KMS-11 (cell line): Measurements from ENCODE around the gene PPP1R1A.

Experiments
- H2AFZ ChIP-seq: fragments of 200-600 bp; sonication (generic); 2 replicates; pipeline ENCODE4 v1.6.1; 2016; ENCODE audit warnings: antibody characterized with exemption, mixed run types, low read depth
- H3K27ac ChIP-seq: fragments of 200-600 bp; sonication (generic); 2 replicates; pipeline ENCODE4 v1.6.1; 2016; ENCODE audit warnings: mild to moderate bottlenecking, mixed run types
- H3K27me3 ChIP-seq: fragments of 200-600 bp; sonication (generic); 2 replicates; pipeline ENCODE4 v1.6.1; 2017; ENCODE audit warnings: mild to moderate bottlenecking, low read depth, mixed run types, moderate library complexity; ENCODE audit not compliant: insufficient read depth
- H3K36me3 ChIP-seq: fragments of 200-600 bp; sonication (generic); 2 replicates; pipeline ENCODE4 v1.6.1; 2017; ENCODE audit warnings: mild to moderate bottlenecking, mixed run types; ENCODE audit not compliant: insufficient read depth
- H3K4me1 ChIP-seq: fragments of 200-600 bp; sonication (generic); 2 replicates; pipeline ENCODE4 v1.6.1; 2016; ENCODE audit warnings: mild to moderate bottlenecking, low read depth, mixed run types; ENCODE audit not compliant: poor library complexity, severe bottlenecking
- H3K4me2 ChIP-seq: fragments of 200-600 bp; sonication (generic); 2 replicates; pipeline ENCODE4 v1.7.0; 2016; ENCODE audit warnings: mild to moderate bottlenecking, mixed run types
- H3K4me3 ChIP-seq: fragments of 200-600 bp; sonication (generic); IDR thresholded peaks from 2 replicates; pipeline ENCODE4 v1.6.1; 2017; ENCODE audit warnings: low read depth, low read length, mixed read lengths; ENCODE audit not compliant: insufficient read depth
- H3K79me2 ChIP-seq: fragments of 200-600 bp; sonication (generic); 2 replicates; pipeline ENCODE4 v1.6.1; 2016; ENCODE audit warnings: low read depth, mixed run types; ENCODE audit not compliant: insufficient read depth
- H3K9ac ChIP-seq: fragments of 200-600 bp; sonication (generic); 2 replicates; pipeline ENCODE4 v1.6.1; 2016; ENCODE audit warnings: mild to moderate bottlenecking, mixed run types
- H4K20me1 ChIP-seq: fragments of 200-600 bp; sonication (generic); 2 replicates; pipeline ENCODE4 v1.6.1; 2016; ENCODE audit warnings: mild to moderate bottlenecking, mixed run types; ENCODE audit not compliant: insufficient read depth
- CTCF ChIP-seq: fragments of 200-600 bp; sonication (generic); conservative IDR thresholded peaks from 2 replicates; pipeline ENCODE4 v1.6.1; 2017; ENCODE audit warnings: low read depth, mild to moderate bottlenecking, antibody characterized with exemption, low read length, moderate library complexity, mixed read lengths

The PPP1R1A gene

GRCh38 chr12:54558311-54558710, 30.1 kb downstream of the PPP1R1A start:
- H3K79me2 ChIP-seq = no peaks in the 10 kb centered on the region
- no peak overlapping the region for H3K9ac ChIP-seq
- no peak overlapping the region for H3K27ac ChIP-seq
- no peaks in the 10 kb centered on the region for H3K36me3 ChIP-seq
- TF ChIP-seq CTCF = no peak
- H3K4me1 ChIP-seq = no peaks in the 10 kb centered on the region
- H3K4me3 ChIP-seq = no peak overlapping the region
- H3K4me2 ChIP-seq = no peak overlapping the region
- no peaks in the 10 kb centered on the region for H3K27me3 ChIP-seq
- H4K20me1 ChIP-seq = no peaks in the 10 kb centered on the region
- H2AFZ ChIP-seq = no peak overlapping the region

GRCh38 chr12:54555670-54556257, 32.7 kb downstream of the PPP1R1A start:
- Histone ChIP-seq H3K79me2 (no peaks in the 10 kb centered on the region), H3K4me2 (no peak overlapping the region), H3K27me3 (no peaks in the 10 kb centered on the region), H4K20me1 (no peaks in the 10 kb centered on the region), H3K9ac (no peak overlapping the region), H3K27ac (no peak overlapping the region), H3K36me3 (no peaks in the 10 kb centered on the region), H3K4me1 (no peaks in the 10 kb centered on the region), H3K4me3 (no peak overlapping the region), H2AFZ (no peak overlapping the region)
- no peak for TF ChIP-seq CTCF

- H3K4me3 ChIP-seq = no peak overlapping the region
Measured at GRCh38 chr12:54549774-54550451, 38.5 kb downstream of the PPP1R1A start.

GRCh38 chr12:54546511-54546910, 41.9 kb downstream of the PPP1R1A start:
- no peaks in the 10 kb centered on the region for H3K27me3 ChIP-seq
- H3K79me2 ChIP-seq = no peaks in the 10 kb centered on the region
- H3K36me3 ChIP-seq = no peaks in the 10 kb centered on the region
- H2AFZ ChIP-seq = no peak overlapping the region
- H3K9ac ChIP-seq = no peak overlapping the region
- H3K4me2 ChIP-seq = no peak overlapping the region
- no peak for TF ChIP-seq CTCF
- no peak overlapping the region for H3K27ac ChIP-seq
- no peaks in the 10 kb centered on the region for H4K20me1 ChIP-seq
- H3K4me1 ChIP-seq = no peaks in the 10 kb centered on the region
- H3K4me3 ChIP-seq = no peak overlapping the region

More at GRCh38 chr12:54549774-54550451, 38.5 kb downstream of the PPP1R1A start:
- Histone ChIP-seq H3K4me2 (no peak overlapping the region), H2AFZ (no peak overlapping the region), H3K36me3 (no peaks in the 10 kb centered on the region), H3K79me2 (no peaks in the 10 kb centered on the region), H3K9ac (no peak overlapping the region), H3K27me3 (no peaks in the 10 kb centered on the region), H4K20me1 (no peaks in the 10 kb centered on the region), H3K27ac (no peak overlapping the region), H3K4me1 (no peaks in the 10 kb centered on the region)
- TF ChIP-seq CTCF = no peak
